Endothelial cell of hepatic sinusoid (primary cell): ENCODE results near the gene RAX2.

Experiments
- in situ Hi-C: cut with HindIII; loops from 2 replicates; pipeline ENCODE4 v1.10.0; 2017; ENCODE audit warnings: low sequenced_read_pairs

Gene RAX2

DNA sequence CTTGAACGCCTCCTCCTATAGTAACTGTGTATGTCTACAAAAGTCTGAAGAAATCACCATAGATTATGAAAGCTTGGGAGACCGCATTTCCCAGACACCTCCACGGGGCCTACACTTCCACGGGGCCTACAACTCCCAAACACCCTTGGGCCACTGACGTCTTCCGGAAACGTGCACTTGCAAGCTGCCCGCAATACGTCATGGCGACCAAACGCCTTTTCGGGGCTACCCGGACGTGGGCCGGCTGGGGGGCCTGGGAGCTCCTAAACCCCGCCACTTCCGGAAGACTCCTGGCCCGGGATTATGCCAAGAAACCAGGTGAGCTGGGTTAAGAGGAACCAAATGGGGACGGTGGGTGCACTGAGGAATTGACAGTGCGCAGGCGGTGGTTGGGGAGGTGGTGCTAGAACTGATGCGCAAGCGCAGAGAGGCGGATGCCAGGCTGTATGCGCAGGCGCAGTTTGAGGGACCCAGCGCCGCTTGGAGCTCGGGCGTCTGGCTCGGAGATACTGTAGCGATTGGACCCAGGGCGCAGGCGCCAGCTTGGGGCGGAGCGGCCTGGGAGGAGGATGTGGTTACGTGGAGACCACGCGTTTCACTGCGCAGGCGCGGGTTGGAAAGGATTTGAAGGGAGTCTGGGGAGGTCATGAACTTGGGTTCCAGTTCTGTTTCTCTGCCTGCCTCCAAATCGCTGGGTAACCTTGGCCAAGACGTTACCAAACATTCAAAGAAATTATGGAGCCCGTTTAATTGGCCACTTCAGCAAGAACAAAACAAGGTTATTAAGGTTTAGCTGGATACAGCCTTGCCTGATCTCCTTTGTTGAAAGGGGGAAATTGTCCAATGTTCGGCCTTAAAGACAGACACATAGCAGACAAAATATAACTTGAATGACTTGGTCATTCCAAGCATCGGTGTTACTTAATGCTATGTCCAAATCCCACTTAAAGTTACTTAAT is 9.2 kb downstream of the RAX2 start, which contains the start of gene MRPL54:
MRPL54 (plus strand) TSS at position 182 of the 959 bp plus-strand sequence; CDS start at position 201, 19 bp downstream.
- in situ Hi-C loops, result no loop called here

DNA sequence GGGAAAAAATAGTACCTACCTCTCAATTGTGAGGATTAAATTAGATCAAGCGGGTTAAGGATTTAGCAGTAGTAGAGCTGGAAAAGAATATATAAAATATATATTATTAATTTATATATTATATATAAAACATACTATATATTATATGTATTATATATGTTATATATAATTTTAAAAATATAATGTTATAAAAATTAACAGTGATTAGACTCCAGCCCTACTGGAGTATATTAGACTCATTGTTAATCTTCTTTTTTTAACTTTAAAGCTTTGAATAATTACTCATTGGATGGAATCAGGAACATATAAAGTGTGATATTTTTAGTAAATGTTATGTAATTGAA is 9.9 kb downstream of the RAX2 start:
- in situ Hi-C loops, result no loop called here

DNA sequence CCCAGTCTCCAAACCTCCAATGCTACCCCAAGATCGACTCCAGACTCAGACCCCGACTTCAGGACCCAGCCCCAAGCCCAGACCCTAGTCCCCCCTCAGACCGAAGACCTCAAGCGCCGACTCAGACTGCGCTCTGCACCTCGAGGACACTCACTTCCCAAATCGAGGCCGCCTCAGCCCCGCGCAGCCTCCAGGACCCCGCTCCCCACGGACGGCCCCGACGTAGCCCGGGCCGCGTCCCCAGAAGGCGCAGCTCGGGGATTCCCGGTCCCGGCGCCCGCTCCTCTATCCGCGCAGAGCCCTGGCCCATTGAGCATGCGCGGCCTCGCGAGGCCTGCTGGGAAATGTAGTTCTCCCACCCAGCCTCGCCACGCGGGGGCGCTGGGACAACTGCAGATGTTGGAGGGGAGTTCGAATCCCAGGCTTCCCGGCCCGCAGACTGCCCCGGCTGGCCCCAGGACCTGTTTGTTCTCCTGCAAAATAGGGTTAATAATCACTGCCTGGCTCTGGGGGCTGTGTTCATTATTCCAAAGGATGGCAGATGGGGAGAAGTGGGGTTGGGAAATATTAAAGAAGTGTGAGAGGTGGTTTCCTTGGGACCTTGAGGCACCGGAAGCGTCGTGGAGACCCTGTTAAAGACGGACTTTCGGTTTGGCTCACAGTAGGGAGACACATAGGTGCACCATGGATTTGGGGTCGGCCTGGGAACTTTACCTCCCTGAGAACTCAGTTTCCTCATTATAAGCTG is 10.5 kb downstream of the RAX2 start, which contains the start of gene APBA3:
APBA3 (minus strand) TSS at position 311 of the 748 bp plus-strand sequence. CDS start 1,428 bp downstream, outside the sequence.
- in situ Hi-C loops, result no loop called here

DNA sequence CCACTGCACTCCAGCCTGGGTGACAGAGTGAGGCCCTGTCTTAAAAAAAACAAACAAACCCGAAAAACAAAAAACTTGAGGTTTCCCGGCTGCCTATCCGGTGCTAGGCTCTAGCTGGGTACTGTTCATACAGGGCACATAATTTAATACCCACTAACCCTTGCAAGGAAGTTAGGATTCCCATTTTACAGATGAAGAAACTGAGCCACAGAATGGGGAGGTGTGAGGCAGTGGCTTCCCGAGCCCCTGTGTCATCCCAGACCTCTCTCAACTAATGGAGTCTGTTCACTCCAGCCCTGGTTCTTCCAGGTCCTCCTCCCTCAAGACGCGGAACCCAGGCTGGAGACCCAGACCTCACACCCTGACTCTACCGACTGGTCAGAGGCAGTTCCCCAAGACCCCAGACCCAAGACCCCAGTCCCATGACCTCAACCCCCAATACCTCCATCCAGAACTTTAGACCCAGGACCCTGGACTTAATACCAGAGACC is 11.1 kb downstream of the RAX2 start:
- in situ Hi-C loops, result no loop called here

DNA sequence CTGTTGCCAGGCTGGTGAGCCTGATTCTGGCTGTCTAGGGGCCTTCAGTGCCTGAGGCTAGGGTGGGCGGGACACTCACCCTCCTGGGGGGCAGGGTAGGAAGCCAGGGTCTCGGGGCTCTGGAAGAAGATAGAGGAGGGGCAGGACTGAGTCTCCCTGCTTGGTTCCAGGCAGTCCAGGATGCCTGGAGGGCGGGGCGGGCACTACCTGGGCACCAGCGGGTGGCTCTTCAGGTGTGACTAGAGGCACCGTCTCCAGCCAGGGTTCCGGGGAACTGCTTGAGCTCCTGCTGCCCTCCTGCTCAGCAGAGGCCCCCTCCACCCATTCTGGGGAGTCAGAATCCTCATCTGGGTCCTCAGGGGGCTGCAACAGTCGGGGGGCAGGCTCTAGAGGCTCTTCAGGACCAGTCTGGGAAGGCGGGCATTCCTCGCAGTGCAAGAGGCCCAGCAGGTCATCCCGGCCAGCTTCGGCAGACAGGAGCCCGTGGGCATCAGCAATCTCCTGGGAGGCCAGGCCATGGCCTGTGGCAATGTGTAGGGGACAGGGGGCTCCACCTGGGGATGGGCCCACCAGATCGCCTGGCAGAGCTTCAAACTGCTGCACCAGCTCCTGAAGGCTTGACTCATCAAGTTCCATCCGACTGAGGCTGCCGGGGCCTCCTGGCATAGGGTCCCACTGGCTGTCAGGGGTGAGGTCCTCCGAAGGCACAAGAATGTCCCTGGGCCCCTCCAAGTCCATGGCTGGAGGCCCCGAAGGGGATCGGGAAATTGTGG is 12.4 kb downstream of the RAX2 start:
- in situ Hi-C loops, result loop anchor here (5.0 kb wide), 1 partner anchor 37 kb away; no protein-coding TSS in a partner anchor

GRCh38 chr19:3758297-3758696 is 13.7 kb downstream of the RAX2 start:
- in situ Hi-C loops, result loop anchor here (5.0 kb wide), 1 partner anchor 36 kb away; no protein-coding TSS in a partner anchor

GRCh38 chr19:3757705-3758104 is 14.3 kb downstream of the RAX2 start:
- in situ Hi-C loops, result loop anchor here (5.0 kb wide), 1 partner anchor 35 kb away; no protein-coding TSS in a partner anchor

GRCh38 chr19:3753631-3754410 is 18.2 kb downstream of the RAX2 start:
- in situ Hi-C loops, result no loop called here

DNA sequence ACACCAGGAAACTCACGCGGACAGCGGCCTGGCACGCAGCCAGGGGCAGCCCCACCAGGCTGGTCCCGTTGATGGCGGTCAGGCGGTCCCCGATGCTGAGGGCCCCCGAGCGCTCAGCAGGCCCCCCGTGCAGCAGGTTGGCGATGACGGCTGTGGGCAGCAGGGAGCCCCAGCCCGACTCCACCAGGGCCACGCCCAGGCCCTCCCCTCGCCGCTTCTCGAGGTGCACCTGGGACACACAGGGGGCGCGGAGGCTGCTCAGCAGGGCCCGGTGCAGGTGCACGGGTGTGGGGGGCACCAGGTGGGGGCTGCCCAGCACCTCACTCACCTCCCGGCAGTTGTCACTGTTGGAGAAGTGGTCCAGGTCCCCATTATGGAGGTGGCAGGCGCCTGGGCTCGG is 19.5 kb downstream of the RAX2 start:
- in situ Hi-C loops, result no loop called here

DNA sequence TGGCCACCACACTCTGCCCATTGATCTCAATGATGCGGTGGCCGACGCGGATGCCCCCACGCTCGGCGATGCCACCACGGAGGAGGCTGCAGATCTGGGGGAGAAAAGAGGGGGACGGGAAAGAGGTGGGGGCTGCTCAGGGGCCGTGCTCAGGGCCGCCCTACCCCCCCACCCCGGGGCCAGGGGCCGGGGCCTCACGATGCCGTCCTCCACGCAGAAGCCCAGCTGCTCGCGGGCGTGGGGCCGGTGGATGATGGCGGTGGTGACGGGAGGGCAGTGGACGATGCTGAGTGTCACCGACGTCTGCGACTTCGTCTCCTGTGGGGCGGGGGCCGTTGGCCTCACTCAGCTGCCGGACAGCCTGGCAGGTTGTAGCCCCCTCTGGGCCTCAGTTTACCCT is 20.8 kb downstream of the RAX2 start:
- in situ Hi-C loops, result no loop called here

DNA sequence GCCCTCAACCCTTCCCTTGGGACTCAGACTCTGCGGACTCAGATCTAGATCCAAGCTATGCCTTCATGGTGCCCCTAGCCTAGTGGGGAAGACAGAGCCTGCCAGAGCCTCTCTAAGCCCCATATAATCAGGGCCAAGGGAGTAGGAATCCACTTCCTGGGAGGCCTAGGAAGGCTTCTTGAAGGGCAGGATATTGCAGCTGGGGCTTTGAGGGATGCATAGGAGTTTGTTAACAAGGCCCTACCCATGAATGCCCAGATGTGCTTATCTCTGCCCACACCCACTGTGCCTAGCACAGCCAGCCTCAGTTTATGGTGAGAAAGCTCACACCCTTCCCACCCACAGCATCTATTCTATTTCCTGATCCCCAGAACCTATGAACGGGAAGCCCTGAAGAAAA is 21.8 kb downstream of the RAX2 start:
- in situ Hi-C loops, result no loop called here

DNA sequence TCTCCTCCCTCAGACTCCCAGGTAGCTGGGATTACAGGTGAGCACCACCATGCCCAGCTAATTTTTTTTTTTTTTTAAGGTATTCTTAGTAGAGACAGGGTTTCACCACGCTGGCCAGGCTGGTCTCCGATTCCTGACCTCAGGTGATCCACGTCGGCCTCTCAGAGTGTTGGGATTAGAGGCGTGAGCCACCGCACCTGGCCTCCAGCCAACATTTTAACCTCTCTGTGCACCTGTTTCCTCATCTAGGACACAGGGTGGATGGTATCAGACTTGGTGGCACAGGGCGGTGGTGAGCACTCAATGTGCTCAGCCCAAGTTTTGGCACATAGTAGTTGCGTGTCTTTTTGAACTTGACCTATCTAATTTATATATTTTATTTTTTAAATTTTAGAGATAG is 23.1 kb downstream of the RAX2 start:
- in situ Hi-C loops, result no loop called here

GRCh38 chr19:3746371-3747056 is 25.5 kb downstream of the RAX2 start:
- in situ Hi-C loops, result no loop called here

GRCh38 chr19:3745363-3746045 is 26.5 kb downstream of the RAX2 start:
- in situ Hi-C loops, result no loop called here

- in situ Hi-C loops, result no loop called here
These were observed 28.5 kb downstream of the RAX2 start for GRCh38 chr19:3743486-3743885.

DNA sequence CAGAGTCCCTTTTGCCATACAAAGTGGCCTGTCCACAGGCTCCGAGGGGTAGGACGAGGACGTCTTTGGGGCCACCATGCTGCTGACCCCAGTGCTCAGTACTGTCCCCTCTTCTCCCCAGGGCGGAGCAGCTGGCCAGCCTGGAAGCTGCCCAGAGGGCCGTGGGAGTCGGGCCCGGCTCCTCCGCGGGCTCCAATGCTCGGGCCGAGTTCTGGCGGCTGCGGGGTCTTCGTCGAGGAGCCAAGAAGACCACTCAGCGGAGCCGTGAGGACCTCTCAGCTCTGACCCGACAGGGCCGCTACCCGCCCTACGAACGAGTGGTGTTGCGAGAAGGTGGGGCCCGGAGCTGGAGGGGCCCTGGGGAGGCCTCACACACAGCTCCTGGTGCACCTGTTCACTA is 31.6 kb downstream of the RAX2 start:
- in situ Hi-C loops, result no loop called here

DNA sequence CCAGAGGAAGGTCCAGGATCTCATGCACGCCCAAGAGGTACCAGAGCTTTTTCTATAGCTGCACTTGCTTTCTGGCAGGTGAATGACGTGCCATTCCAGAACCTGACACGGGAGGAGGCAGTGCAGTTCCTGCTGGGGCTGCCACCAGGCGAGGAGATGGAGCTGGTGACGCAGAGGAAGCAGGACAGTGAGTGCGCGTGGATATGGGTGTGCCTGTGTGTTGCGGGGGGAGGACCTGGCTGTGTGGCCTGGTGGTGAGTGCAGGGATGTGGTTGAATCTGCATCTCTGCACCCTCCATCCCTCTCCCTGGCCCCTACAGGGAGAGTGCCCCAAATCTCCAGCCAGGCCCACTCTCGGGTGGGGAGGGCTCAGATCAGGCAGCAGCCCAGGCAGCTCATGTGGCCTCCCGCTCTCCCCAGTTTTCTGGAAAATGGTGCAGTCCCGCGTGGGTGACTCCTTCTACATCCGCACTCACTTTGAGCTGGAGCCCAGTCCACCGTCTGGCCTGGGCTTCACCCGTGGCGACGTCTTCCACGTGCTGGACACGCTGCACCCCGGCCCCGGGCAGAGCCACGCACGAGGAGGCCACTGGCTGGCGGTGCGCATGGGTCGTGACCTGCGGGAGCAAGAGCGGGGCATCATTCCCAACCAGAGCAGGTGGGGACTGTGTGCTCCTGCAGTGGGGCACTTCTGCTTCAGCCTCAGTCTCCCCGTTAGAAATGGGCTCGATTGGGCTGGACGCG is 33.4 kb downstream of the RAX2 start:
- in situ Hi-C loops, result no loop called here
